D341Med (cell line): ENCODE results near the gene PCDH11Y.
"Not testable (repeated sequence)": the region's sequence is repeated elsewhere in the genome, so short reads cannot be mapped to it uniquely, and the experiment has no call there.

Experiments
- DNase-seq: peaks from one replicate; pipeline ENCODE4 v3.0.0; 2012; ENCODE audit warnings: low spot score

The PCDH11Y gene

GRCh38 chrY:5000057-5000456 is at the start of gene PCDH11Y:
Gene PCDH11Y, plus strand, starts transcription at chrY:5000296. Its CDS starts 56,804 bp downstream, at chrY:5057100.
- DNase-seq: not testable (repeated sequence)

GRCh38 chrY:4967894-4968293 is 32.2 kb upstream of the PCDH11Y start:
- not testable (repeated sequence) for DNase-seq

GRCh38 chrY:4991743-4992400 is 8.2 kb upstream of the PCDH11Y start:
- not testable (repeated sequence) for DNase-seq

GRCh38 chrY:4994892-4995291 is 5.2 kb upstream of the PCDH11Y start:
- not testable (repeated sequence) for DNase-seq

GRCh38 chrY:5002476-5003184 is 2.5 kb downstream of the PCDH11Y start:
- not testable (repeated sequence) for DNase-seq

- not testable (repeated sequence) for DNase-seq
These were observed 39.0 kb downstream of the PCDH11Y start for GRCh38 chrY:5038972-5039523.

- DNase-seq: not testable (repeated sequence)
These were observed 82.9 kb downstream of the PCDH11Y start for GRCh38 chrY:5083017-5083416.

GRCh38 chrY:5182998-5183397 is 182.9 kb downstream of the PCDH11Y start:
- not testable (repeated sequence) for DNase-seq

GRCh38 chrY:5215116-5215515 is 215.0 kb downstream of the PCDH11Y start:
- not testable (repeated sequence) for DNase-seq

GRCh38 chrY:5324931-5325330 is 324.8 kb downstream of the PCDH11Y start:
- not testable (repeated sequence) for DNase-seq

- not testable (repeated sequence) for DNase-seq
These were observed 342.1 kb downstream of the PCDH11Y start for GRCh38 chrY:5342220-5342619.

- not testable (repeated sequence) for DNase-seq
These were observed 543.6 kb downstream of the PCDH11Y start for GRCh38 chrY:5543705-5544104.

GRCh38 chrY:5638589-5638988 is 638.5 kb downstream of the PCDH11Y start:
- not testable (repeated sequence) for DNase-seq

GRCh38 chrY:5679265-5679664 is 679.2 kb downstream of the PCDH11Y start:
- not testable (repeated sequence) for DNase-seq

GRCh38 chrY:5708727-5709126 is 708.6 kb downstream of the PCDH11Y start:
- DNase-seq: not testable (repeated sequence)

GRCh38 chrY:5709788-5710381 is 709.8 kb downstream of the PCDH11Y start:
- DNase-seq: not testable (repeated sequence)

- not testable (repeated sequence) for DNase-seq
These were observed 761.3 kb downstream of the PCDH11Y start for GRCh38 chrY:5761403-5761802.

GRCh38 chrY:5776485-5776884 is 776.4 kb downstream of the PCDH11Y start:
- DNase-seq: not testable (repeated sequence)
